ENCODE measurements around the gene TBR1.

DNA sequence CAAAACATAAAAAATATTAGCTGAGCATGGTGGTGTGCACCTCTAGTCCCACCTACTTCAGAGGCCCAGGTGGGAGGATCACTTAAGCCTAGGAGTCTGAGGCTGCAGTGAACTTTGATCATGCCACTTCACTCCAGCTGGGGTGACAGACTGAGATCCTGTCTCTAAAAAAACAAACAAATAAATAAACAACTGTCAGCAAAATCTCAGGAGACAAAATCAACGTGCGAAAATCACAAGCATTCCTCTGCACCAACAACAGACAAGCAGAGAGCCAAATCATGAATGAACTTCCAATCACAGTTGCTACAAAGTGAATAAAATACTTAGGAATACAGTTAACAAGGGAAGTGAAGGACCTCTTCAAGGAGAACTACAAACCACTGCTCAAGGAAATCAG is 58.8 kb downstream of the TBR1 start:
- TF ChIP-seq CTCF (IDR thresholded peaks at IDR 0.05; ENCODE audit: low read depth, low read length) (no peak), EZH2phosphoT487 (IDR thresholded peaks at IDR 0.05; ENCODE audit: low read depth) (no peak)
